HG03196 (cell line): ENCODE measurements around the gene CGN.
A peak's percentile ranks its signal among the peaks of the same experiment; 100 is the strongest.

Source experiments
- ATAC-seq: cut with Tn5 transposase; IDR thresholded peaks from one replicate; pipeline ENCODE4 v1.9.1; 2021; ENCODE audit not compliant: unreplicated experiment

CGN gene

GRCh38 chr1:151501474-151501873 lies 9.7 kb upstream of the CGN start:
- no peak for ATAC-seq

- ATAC-seq: no peak
These were observed 9.0 kb upstream of the CGN start for GRCh38 chr1:151502035-151502700.

DNA sequence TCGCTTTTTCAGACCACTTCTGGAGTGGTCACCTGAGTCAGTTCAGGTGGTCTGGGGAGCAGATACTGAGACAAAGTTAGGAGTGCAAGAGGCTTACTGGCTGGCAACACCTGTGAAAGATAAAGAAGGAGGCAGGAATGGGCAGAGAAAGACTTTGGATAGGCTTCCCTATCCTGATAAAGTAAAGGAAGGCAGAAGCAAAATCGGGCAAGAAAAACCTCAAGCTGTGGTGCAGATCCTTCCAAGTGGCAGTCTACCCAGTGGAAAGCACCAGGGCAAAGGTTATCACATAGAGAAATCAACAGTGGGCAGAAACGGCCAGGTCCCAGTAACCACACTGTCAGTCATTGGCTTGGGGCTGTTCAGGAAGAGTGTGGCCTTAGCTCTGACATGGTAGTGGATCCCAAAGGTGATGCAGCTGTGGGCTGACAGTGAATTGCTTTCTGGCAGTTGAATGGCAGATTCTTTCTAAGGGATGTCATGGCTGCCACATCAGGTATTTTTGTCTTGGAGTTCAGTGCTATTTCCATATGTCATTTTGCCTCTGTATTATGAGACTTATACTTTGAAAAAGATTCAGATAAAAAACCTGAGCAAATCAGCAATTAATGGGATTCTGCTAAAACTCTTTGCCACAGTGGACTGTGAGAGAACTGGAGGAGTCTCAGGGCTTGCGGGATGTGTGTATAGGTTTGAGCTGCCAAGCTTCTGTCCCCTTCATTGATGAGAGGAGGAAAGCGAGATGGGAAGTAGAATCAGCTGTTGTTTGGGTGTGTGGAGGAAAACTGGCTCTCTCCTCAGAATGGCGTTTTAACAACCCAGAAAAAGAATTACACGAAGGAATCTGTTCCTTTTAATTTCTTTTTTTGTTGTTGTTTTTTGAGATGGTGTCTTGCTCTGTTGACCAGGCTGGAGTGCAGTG lies 8.1 kb upstream of the CGN start:
- no peak for ATAC-seq

GRCh38 chr1:151504252-151504651 lies 6.9 kb upstream of the CGN start:
- no peak for ATAC-seq

- ATAC-seq: no peak
These were observed 6.4 kb upstream of the CGN start for GRCh38 chr1:151504759-151505158.

DNA sequence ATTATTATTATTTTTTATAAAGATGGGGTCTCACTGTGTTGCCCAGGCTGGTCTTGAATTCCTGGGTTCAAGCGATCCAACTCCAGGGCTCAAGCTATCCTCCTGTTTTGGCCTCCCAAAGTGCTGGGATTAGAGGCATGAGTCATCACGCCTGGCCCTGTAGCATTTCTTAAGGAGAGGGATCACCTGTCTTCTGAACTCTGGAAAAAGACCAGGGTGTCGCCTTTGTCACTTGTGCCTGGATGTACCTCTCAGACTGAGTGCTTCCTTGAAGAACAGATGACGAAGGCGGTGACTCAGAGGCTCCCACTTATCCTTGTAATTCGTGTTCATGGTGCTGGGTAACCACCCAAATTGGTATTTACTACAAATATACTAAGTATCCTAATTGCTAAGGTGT lies 2.4 kb upstream of the CGN start:
- no peak for ATAC-seq

- no peak for ATAC-seq
These were observed 1.7 kb upstream of the CGN start for GRCh38 chr1:151509350-151510019.

- no peak for ATAC-seq
These were observed 1.2 kb upstream of the CGN start for GRCh38 chr1:151510020-151510405.

GRCh38 chr1:151510614-151510956 lies 602 bp upstream of the CGN start:
- no peak for ATAC-seq

DNA sequence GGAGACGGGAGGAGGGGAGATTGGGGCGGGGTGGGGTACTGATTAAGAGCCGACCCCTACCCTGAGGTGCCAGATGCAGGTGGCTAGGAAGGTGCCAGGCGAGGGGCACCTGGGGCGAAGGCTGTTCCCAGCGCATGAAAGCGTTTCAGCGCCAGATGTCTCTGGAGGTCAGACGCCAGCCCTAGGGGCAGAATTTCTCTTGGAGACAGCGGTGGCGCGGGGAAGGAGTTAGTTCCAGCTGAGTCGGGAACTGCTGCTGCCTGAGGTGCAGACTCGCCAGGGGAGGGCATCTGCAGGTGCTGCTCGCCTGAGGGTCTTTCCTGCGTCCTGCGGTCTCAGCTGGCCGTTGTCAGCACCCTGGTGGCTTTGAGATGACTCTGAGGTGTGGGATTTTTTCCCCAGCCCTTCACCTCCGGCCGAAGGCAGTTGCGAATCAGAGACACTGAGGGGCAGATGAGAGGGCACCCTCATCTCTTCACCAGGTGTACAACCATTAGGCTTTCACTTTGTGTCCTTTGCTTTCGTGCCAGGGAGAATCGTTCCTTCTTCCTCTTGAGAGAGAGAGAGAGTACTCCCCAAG lies 539 bp downstream of the CGN start:
- peak; percentile 17 for ATAC-seq

DNA sequence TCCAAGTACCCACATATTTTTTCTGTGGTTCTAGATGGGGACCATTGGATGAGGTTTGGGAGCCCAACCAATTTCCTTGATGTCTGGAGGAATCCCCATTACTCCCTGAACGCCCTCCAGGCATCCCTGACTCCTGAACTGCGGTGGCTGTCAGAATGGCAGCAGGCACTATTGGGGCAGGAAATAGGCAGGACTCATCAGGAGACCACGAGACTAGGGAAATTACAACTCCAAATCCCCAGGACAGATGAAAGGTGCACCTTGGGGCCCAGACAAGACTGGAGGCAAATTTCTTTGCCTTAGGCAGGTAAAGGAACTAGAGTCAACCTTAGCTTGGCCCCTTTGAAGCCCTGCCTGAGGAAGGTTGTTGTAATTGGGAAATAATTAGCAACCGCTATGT lies 1.1 kb downstream of the CGN start:
- no peak for ATAC-seq

GRCh38 chr1:151512801-151513625 lies 1.8 kb downstream of the CGN start:
- ATAC-seq: no peak

GRCh38 chr1:151513626-151514121 lies 2.5 kb downstream of the CGN start:
- no peak for ATAC-seq

GRCh38 chr1:151514366-151514765 lies 3.2 kb downstream of the CGN start:
- ATAC-seq: no peak

- ATAC-seq: no peak
These were observed 4.1 kb downstream of the CGN start for GRCh38 chr1:151515265-151515664.

DNA sequence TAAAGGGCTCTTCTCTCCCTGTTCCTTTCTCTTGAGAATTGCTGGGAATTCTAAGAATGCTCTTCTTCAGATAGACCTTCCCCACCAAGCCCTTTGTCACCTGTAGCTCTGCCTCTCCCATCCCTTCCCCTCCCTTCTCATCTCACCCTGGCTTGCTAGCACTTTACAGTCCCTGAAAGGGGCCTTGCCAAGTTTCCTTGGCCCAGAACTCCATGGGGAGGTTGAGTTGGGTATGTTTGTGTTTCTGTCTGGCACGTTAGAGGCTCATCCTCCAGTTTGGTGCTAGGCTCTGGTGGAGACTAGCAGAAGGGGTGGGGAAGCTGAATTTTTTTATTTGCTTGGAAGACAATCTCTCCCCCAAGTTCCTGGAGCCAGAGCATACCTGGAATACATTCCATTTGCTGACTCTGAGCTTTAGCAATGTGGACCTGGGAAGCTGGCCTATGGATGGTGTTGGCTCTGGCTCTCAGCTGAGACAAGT lies 4.9 kb downstream of the CGN start:
- no peak for ATAC-seq

DNA sequence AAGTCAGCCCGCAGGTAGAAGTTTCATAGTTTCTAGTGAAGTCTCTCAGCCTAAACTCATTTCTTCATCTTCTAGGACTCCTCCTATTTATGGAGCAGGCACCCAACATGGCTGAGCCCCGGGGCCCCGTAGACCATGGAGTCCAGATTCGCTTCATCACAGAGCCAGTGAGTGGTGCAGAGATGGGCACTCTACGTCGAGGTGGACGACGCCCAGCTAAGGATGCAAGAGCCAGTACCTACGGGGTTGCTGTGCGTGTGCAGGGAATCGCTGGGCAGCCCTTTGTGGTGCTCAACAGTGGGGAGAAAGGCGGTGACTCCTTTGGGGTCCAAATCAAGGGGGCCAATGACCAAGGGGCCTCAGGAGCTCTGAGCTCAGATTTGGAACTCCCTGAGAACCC lies 7.2 kb downstream of the CGN start:
- no peak for ATAC-seq

GRCh38 chr1:151518936-151519335 lies 7.7 kb downstream of the CGN start:
- ATAC-seq: no peak

DNA sequence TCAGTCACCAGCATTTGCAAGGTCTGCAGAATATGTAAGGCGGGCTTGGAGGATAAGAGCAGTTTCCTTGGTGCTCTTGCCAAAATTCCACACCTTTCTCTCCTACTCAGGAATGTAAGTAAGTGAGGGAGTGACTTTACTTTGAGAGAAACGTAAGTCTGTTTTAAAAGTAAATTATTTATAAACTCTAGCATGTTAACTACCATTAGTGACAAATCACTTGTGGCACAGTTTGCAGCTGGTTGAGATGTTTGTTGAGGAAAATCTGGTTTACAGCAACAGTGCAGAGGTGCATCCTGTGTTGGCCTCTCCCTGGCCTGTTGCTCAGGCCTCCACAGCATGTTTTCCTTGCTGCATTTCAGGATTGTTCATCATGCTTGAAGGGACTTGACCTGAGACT lies 8.5 kb downstream of the CGN start:
- no peak for ATAC-seq

- no peak for ATAC-seq
These were observed 9.2 kb downstream of the CGN start for GRCh38 chr1:151520359-151520758.
